Stomach (tissue), 9 donors: Measurements from ENCODE around the gene SLC5A10. TPM values are rescaled to one million over a fixed set of nuclear protein-coding genes. Genes with fewer than 3 reads are reported as not detected.
"Not testable (repeated sequence)": the region's sequence is repeated elsewhere in the genome, so short reads cannot be mapped to it uniquely, and the experiment has no call there.

ENCODE experiments used
- DNase-seq, 2 donors: peaks; one replicate each; pipeline versions ENCODE4 v3.0.0 to v3.0.0-alpha.2; 2013 to 2019
- H3K27ac ChIP-seq, 5 donors: fragments of 200-600 bp in 4 of 5; sonication (generic) in 4 of 5; one replicate each; pipeline ENCODE4 v1.5.1; 2013 to 2019; ENCODE audit warnings: mild to moderate bottlenecking in 1 of 5, moderate library complexity in 1 of 5
- H3K27me3 ChIP-seq, 3 donors: fragments of 200-600 bp; sonication (generic); one replicate each; pipeline ENCODE4 v1.5.1; 2017 to 2019; ENCODE audit warnings: mixed run types in 1 of 3
- H3K36me3 ChIP-seq, 4 donors: fragments of 200-600 bp; sonication (generic); 1 replicate in 3 of 4; 2 replicates in 1 of 4; pipeline ENCODE4 v1.5.1; 2016 to 2019
- H3K4me1 ChIP-seq, 4 donors: fragments of 200-600 bp; sonication (generic); one replicate each; pipeline ENCODE4 v1.5.1; 2016 to 2019
- H3K4me3 ChIP-seq, 4 donors: fragments of 200-600 bp; sonication (generic) in 3 of 4; one replicate each; pipeline ENCODE4 v1.5.1; 2016 to 2019; ENCODE audit warnings: mild to moderate bottlenecking in 1 of 4
- H3K9me3 ChIP-seq, 4 donors: fragments of 200-600 bp; sonication (generic); one replicate each; pipeline ENCODE4 v1.5.1; 2016 to 2019
- EP300 ChIP-seq: sonication (generic); formaldehyde crosslinking; IDR thresholded peaks from one replicate; pipeline ENCODE4 v1.6.1; 2017; ENCODE audit warnings: antibody characterized with exemption
- POLR2A ChIP-seq, 4 donors: fragments of 450-650 bp; IDR thresholded peaks; one replicate each; pipeline ENCODE4 v1.6.1; 2016; ENCODE audit warnings: antibody characterized with exemption in 4 of 4, control low read depth in 2 of 4, mild to moderate bottlenecking in 1 of 4, moderate library complexity in 1 of 4
- POLR2AphosphoS5 ChIP-seq, 3 donors: sonication (generic); formaldehyde crosslinking; IDR thresholded peaks; one replicate each; pipeline ENCODE4 v1.6.1; 2016; ENCODE audit warnings: antibody characterized with exemption in 3 of 3
- WGBS, 5 donors: extraction: QIAGEN DNeasy Blood & Tissue Kit in 3 of 5; methylation state at CpG; one replicate each; pipeline versions ENCODE4 v1.1.5 to v1.1.7; 2013 to 2018; 5-methylcytosine and 5-hydroxymethylcytosine counted together
- intact Hi-C: fragments of 100-400 bp; cut with DNase I; formaldehyde crosslinking; loops from one replicate; pipeline ENCODE4 v1.15.1; 2023; ENCODE audit warnings: low total_unique reads
- polyA plus RNA-seq, 3 donors: library from polyadenylated mRNA; stranded (reverse); fragments of 200-250 nt; gene quantifications; one replicate each; pipeline ENCODE4 v1.2.3, GENCODE V29; 2013
- total RNA-seq, 5 donors: library from RNA; depleted of rRNA; stranded (reverse); fragments of >200 nt; gene quantifications; one replicate each; pipeline versions ENCODE4 v1.1.0 to v1.2.3, GENCODE V29; 2014 to 2016
- TF ChIP-seq, protein P1 (sequence below), 7 experiments: fragments of 450-650 bp in 4 of 7; fragments of 200-600 bp in 3 of 7; sonication (generic) in 3 of 7; IDR thresholded peaks; one replicate each; pipeline ENCODE4 v1.5.1; 2016 to 2019; ENCODE audit warnings: antibody characterized with exemption in 7 of 7, control low read depth in 2 of 7, mild to moderate bottlenecking in 1 of 7
- donor health status: healthy with polysubstance abuse.
- donor health status: Bipolar disorder and iron deficiency.
- donor health status: healthy.

Gene SLC5A10
- total and polyA plus RNA-seq, 8 donors, result 0.06 to 0.46 (median 0.13) TPM; not detected in 5

DNA sequence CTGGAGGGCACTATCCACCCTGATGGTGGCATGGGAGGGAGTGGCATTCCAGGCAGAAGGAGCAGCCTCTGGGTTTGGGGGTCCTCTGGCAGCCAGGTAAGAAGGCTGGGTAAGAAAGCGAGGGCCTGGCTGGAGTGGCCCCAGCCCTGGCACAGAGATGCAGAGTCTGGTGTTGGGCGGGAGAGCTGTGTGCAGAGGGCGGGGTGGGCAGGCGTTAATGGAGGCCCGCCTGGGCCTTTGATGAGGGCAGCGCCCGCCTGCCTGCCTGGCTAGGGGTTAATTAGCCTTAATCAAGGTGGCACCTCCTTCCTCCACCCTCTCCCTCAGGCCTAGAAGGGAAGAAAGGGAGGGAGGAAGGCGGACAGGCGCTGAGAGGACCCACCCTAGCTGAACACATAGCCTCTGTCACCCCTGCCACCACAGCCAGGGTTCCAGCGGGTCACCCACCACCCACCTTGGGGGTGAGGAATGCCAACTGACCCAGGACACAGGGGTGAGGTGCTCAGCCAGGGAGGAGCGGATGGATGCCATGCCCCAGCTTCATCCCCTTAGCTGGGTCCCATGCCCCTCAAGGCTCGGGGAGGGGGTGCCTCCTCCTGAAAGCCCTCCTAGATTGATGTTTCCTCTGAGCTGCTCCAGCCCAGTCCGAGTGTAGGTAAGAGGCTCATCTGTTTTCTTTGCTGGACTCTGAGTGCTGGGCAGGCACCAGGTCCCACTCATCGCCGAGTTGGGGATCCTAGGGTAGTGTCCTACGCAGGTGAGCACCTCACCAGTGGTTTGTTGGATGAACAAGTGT, 66.0 kb downstream of the SLC5A10 start:
- no peak overlapping the region for H3K27ac ChIP-seq
- no peaks in the 10 kb centered on the region for H3K27me3 ChIP-seq
- H3K36me3 ChIP-seq, result no peaks in the 10 kb centered on the region
- intact Hi-C loops, result no loop called here
- H3K9me3 ChIP-seq, result no peaks in the 10 kb centered on the region
- no peak overlapping the region for H3K4me3 ChIP-seq
- TF ChIP-seq EP300 (no peak), POLR2A (IDR thresholded peaks at IDR 0.05) (no peak), POLR2AphosphoS5 (IDR thresholded peaks at IDR 0.05) (no peak)
- TF ChIP-seq, protein P1, sequence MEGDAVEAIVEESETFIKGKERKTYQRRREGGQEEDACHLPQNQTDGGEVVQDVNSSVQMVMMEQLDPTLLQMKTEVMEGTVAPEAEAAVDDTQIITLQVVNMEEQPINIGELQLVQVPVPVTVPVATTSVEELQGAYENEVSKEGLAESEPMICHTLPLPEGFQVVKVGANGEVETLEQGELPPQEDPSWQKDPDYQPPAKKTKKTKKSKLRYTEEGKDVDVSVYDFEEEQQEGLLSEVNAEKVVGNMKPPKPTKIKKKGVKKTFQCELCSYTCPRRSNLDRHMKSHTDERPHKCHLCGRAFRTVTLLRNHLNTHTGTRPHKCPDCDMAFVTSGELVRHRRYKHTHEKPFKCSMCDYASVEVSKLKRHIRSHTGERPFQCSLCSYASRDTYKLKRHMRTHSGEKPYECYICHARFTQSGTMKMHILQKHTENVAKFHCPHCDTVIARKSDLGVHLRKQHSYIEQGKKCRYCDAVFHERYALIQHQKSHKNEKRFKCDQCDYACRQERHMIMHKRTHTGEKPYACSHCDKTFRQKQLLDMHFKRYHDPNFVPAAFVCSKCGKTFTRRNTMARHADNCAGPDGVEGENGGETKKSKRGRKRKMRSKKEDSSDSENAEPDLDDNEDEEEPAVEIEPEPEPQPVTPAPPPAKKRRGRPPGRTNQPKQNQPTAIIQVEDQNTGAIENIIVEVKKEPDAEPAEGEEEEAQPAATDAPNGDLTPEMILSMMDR (IDR thresholded peaks at IDR 0.05), result no peak
- 60 to 89% (median 67%) methylated on average over 12 to 16 of the region's 16 CpGs for WGBS, 5 donors
- H3K4me1 ChIP-seq, result peaks cover 0 to 7% (median 0%) of the 10 kb centered on the region in 4 donors
- peak in 1 of 2 donors; percentile 41 for DNase-seq

DNA sequence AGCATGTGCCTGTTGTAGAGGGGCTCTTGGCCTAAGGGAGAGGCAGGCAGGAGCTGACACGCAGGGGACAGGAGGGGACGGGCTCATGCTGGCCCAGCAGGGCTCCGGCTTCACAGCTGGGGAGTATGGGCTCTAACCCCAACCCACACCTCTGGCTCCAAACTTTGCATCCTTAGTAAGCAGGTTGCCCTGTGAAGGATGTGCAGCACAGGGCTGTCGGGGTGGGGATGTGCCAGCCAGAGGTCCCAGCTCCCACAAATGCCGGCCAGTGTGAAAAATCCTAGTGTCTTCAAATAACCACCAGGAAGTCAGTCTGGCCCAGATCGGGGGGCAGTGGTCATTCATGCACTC, 66.6 kb downstream of the SLC5A10 start:
- Histone ChIP-seq H3K36me3 (no peaks in the 10 kb centered on the region), H3K27me3 (no peaks in the 10 kb centered on the region), H3K9me3 (no peaks in the 10 kb centered on the region), H3K4me3 (no peak overlapping the region), H3K27ac (no peak overlapping the region), H3K4me1 (peaks cover 0 to 7% (median 0%) of the 10 kb centered on the region in 4 donors)
- WGBS, 5 donors, result 80 to 92% (median 84%) methylated on average over 3 to 6 of the region's 6 CpGs
- TF ChIP-seq POLR2A (IDR thresholded peaks at IDR 0.05) (no peak), EP300 (no peak), POLR2AphosphoS5 (IDR thresholded peaks at IDR 0.05) (no peak)
- TF ChIP-seq, protein P1 (IDR thresholded peaks at IDR 0.05), result no peak
- intact Hi-C loops, result no loop called here
- no peak for DNase-seq

DNA sequence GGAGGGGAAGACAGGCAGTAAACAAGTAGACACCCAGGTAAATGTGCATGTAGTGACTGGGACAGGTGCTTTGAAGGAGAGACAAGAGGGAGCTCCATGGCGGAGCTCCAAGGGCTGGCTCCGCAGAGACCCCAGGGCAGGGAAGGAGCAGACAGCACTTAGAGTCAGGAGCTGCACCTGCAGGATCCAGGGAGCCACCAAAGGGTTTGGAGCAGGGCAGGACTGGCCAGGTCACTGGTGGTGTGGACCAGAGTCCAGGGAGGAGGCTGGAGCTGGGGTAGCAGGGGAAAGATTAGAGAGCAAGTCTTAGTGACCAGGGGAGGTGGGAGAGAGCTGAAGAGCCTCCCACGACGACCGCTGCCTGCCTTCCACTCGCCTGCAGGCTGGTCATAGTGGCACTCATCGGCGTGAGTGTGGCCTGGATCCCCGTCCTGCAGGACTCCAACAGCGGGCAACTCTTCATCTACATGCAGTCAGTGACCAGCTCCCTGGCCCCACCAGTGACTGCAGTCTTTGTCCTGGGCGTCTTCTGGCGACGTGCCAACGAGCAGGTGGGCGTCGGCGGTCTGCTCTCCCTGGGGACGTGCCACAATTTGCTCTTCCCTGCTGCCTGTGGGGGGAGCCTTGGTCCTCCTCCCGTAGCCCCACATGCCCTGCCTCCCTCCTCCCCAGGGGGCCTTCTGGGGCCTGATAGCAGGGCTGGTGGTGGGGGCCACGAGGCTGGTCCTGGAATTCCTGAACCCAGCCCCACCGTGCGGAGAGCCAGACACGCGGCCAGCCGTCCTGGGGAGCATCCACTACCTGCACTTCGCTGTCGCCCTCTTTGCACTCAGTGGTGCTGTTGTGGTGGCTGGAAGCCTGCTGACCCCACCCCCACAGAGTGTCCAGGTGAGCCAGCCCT, 67.3 kb downstream of the SLC5A10 start:
- TF ChIP-seq POLR2AphosphoS5 (IDR thresholded peaks at IDR 0.05) (no peak), EP300 (no peak), POLR2A (IDR thresholded peaks at IDR 0.05) (no peak)
- TF ChIP-seq, protein P1 (IDR thresholded peaks at IDR 0.05), result no peak
- no peak for DNase-seq
- H3K4me3 ChIP-seq, result no peak overlapping the region
- peaks cover 0 to 7% (median 0%) of the 10 kb centered on the region in 4 donors for H3K4me1 ChIP-seq
- intact Hi-C loops, result no loop called here
- H3K27me3 ChIP-seq, result no peaks in the 10 kb centered on the region
- H3K9me3 ChIP-seq, result no peaks in the 10 kb centered on the region
- no peaks in the 10 kb centered on the region for H3K36me3 ChIP-seq
- 68 to 87% (median 71%) methylated on average over 12 to 27 of the region's 27 CpGs for WGBS, 5 donors
- no peak overlapping the region for H3K27ac ChIP-seq

DNA sequence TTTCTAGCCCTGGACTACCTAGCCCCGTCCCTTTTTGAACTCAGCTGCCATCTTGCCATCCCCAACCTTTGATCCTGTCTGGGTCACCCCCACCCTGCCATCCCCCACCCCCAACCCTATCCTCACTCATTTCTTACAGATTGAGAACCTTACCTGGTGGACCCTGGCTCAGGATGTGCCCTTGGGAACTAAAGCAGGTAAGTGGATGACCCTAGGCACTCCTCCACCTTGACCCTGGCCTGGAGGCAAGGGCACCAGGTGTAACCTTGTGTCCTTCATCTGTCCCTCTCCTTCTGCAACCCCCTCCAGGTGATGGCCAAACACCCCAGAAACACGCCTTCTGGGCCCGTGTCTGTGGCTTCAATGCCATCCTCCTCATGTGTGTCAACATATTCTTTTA, 68.1 kb downstream of the SLC5A10 start:
- H3K4me1 ChIP-seq, result peaks cover 0 to 7% (median 0%) of the 10 kb centered on the region in 4 donors
- intact Hi-C loops, result no loop called here
- no peak for DNase-seq
- H3K4me3 ChIP-seq, result no peak overlapping the region
- 85 to 93% (median 91%) methylated on average over 3 of the region's 3 CpGs for WGBS, 5 donors
- no peaks in the 10 kb centered on the region for H3K27me3 ChIP-seq
- H3K9me3 ChIP-seq, result no peaks in the 10 kb centered on the region
- H3K36me3 ChIP-seq, result no peaks in the 10 kb centered on the region
- no peak overlapping the region for H3K27ac ChIP-seq
- no peak for TF ChIP-seq POLR2AphosphoS5 (IDR thresholded peaks at IDR 0.05)
- no peak for TF ChIP-seq EP300
- TF ChIP-seq, protein P1 (IDR thresholded peaks at IDR 0.05), result no peak
- TF ChIP-seq POLR2A (IDR thresholded peaks at IDR 0.05), result no peak

DNA sequence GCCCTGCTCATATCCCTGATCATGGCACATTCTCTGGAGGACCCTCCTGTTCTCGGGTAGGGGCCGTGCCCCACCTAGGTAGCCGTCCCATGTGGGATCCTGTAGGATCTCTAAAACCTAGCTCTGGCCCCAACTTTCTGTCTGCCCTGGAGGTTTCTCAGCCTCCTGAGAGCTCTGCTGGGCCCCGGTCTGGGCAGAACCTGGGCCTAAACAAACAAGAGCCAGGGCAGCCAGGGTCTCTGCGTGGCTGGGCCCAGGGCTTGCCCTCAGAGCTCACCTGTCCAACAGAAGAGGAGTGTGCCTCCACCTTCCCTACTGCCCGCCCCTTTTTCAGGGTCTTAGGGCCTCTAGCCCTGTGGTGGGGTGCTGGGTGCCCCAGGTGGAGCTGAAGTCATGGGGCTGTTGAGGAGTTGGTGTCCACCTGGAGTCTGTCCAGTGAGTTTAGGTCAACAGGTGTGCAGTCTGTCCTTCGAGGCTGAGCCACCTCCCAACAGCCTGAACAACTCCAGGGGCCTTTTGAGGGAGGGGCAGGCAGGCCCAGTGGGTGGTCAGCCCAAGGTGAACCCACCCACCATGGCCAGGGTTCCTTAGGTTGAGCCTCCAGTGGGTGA, 69.2 kb downstream of the SLC5A10 start:
- DNase-seq, H3K36me3 ChIP-seq, intact Hi-C loops, H3K27me3 ChIP-seq, H3K4me3 ChIP-seq, H3K9me3 ChIP-seq, H3K4me1 ChIP-seq, H3K27ac ChIP-seq: not testable (repeated sequence)
- 74 to 100% (median 86%) methylated on average over 3 to 7 of the region's 7 CpGs for WGBS, 5 donors
